Stimulated activated CD4-positive, alpha-beta T cell treated with anti-CD3 and anti-CD28 coated beads, Interleukin-4, amount 100 ng/mL, for 4 hours (primary cell): Measurements from ENCODE around the gene GAD2.

ENCODE experiments used
- DNase-seq, 2 experiments: peaks; one replicate each; pipeline ENCODE4 v3.0.0-alpha.2; 2020

GAD2 gene

GRCh38 chr10:26216585-26217395, at the start of gene GAD2:
GAD2 (plus strand) TSS chr10:26216774; CDS start chr10:26216810, 36 bp downstream.
- DNase-seq, result no peak

DNA sequence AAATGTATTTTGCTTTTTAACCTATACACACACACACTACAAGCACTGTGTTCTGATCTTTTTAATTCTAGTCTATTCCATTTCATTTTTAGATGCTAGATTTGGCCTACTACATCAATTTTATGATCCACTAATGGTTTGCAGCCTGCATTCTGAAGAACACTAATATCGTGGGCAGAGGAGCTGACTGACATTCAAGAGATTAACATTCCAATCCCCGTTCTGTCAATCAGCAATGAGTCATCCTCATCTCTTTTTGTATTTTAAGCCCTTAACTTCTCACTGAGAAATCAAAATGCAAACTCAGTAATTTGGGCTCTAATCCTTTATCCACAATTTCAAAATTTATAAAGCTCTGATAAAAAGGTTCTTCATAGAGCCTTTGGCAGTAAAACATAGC, 47.1 kb upstream of the GAD2 start:
- no peak for DNase-seq

- no peak for DNase-seq
Observed at GRCh38 chr10:26172131-26172530, 44.4 kb upstream of the GAD2 start.

DNA sequence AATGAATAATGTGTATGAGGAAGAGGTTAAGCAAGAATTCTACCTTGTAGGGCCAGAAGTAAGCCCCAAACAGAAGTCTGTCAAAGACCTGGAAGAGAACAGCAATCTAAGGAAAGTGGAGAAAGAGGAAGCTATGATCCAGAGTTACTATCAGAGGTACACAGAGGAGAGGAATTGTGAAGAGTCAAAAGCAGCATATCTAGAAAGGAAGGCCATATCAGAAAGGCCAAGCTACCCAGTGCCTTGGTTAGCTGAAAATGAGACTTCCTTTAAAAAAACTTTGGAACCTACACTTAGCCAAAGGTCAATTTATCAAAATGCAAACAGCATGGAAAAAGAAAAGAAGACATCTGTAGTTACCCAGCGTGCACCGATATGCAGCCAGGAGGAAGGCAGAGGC, 42.7 kb upstream of the GAD2 start:
- DNase-seq, result no peak

DNA sequence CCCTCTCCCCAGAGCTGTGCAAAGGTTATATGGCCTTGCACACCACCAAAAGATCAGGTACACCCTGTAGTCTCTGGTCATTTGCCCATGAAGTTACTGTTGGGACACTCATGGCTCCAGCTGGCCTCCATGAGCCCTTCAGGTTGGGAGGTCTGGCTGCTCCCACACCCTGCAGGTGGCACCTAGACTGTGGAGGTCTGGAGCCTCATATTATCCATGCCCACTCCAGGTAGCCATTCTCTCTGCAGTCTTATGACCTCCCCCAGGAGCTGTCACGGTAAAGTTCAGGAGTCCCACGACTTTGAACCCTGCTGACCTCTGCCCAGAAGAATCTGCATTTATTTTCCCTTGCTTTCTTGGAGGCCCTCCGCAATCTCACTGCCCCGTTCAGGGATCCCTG, 39.2 kb upstream of the GAD2 start:
- no peak for DNase-seq

DNA sequence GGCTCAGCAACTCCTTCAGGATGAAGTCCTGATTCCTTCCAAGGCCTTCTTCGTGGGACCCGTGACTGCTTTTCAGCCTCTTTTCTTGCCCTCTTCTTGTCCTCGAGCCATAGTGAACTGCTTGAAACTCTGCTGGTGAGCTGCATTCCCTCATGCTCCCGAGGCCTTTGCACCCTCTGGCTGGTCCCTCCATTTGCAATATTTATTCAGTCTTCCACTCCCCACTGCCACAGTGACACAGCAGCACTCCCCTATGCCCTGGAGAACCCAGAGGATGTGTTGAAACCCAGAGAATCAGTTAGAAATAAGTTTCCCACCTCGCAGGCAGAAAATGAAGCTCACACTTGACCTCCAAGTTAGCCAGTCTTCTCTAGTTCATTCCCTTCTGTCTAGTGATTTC, 22.3 kb upstream of the GAD2 start:
- no peak for DNase-seq

DNA sequence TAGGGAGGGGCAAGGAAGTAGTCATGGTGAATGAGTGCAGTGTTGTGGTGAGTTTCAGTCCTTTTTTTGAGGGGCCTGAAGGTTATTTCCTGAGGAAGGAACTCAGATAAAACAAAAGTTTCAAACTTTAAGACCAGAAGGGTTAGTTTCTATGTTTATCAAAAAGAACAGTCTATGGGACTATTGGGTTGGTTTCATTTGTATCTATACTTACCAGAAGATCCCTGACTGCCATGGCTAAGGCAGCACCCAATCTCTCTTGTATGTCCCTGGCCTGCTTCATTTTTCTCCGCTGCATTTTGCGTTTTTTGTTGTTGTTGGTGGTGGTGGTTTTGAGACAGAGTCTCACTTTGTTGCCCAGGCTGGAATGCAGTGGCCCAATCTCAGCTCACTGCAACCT, 19.3 kb upstream of the GAD2 start:
- DNase-seq, result no peak

GRCh38 chr10:26198119-26198518, 18.5 kb upstream of the GAD2 start:
- DNase-seq, result no peak

GRCh38 chr10:26199841-26200240, 16.7 kb upstream of the GAD2 start:
- no peak for DNase-seq

- no peak for DNase-seq
Observed at GRCh38 chr10:26205223-26205622, 11.4 kb upstream of the GAD2 start.

DNA sequence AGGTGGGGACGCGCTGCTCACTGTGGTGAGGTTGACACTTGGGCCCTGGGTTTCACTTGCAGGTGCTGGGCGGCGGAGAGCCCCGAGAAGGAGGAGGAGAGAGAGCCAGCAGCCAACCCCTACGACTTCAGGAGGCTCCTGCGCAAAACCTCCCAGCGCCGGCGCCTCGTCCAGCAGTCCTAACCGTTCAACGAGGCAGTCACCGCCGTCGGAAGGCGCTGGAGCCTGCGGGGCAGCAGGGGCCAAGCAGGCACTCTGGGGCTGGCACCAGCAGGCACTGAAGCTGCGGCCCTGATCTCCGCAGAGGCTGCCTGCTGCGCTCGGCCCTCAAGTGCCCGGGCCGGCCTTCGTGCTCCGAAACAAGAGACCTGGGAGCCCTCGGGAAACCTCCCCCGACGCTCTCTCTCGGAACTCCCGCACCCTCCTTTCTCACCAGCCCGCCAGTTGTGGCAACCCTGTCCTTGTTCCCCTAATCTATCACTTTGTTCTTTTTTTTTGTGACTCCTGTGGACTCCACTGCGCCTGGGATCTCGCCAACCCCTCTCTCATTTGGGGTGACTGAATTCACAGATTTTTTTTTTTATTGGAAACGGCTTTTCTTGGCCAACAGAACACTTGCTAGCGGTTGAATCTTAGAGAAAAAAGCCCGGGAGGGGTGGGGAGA, 4.7 kb upstream of the GAD2 start:
- DNase-seq, result no peak

DNA sequence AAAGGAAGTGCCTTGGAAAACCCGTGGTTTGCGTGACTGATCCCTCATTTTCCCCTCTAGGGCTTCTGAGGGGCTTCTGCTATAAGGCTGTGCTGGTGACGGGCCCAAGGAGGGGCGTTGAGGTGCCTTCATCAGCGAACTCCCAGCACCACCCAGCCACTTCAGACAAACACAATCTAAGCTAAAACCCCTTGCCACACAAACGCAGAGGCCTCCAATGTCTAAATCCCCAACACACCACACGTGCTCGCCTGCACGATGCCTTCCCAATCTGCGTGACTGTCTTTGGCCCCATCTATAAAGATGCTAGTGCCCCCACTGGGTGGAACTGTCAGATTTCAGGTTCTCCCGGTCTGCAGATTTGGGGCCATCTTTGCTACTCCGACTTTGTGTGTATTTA, 4.1 kb upstream of the GAD2 start:
- no peak for DNase-seq

DNA sequence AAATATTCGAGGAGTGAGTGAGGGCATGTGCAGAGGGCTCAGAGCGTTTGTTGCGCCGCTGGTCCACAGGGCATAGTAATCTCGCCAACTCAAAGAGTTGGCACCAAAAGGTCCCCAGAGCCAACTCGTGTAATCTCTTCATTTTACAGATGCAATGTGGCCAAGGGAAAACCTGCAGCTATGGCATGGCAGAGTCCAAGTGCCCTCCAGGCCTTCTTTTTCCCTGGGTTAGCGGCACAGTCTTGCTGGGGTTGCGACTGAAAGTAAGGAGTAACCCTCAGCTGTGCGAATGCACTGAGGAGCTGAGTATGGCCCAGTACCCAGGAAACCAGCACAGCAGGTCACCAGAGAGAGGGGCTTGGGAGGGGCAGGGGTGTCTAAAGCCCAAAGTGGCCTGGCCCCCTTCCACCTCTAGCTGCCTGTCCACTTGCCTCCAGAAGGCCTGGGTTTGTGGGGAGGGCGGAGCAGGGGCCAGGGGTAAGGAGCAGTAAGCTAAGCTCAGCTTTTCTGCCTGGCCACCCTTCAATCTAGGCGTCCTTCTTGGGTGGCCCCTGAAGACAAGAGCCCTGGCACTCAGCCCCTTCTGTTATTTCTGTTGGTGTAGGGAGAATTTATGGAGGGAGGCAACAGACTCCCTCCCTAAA, 3.3 kb upstream of the GAD2 start:
- no peak for DNase-seq

GRCh38 chr10:26214004-26214403, 2.6 kb upstream of the GAD2 start:
- no peak for DNase-seq

DNA sequence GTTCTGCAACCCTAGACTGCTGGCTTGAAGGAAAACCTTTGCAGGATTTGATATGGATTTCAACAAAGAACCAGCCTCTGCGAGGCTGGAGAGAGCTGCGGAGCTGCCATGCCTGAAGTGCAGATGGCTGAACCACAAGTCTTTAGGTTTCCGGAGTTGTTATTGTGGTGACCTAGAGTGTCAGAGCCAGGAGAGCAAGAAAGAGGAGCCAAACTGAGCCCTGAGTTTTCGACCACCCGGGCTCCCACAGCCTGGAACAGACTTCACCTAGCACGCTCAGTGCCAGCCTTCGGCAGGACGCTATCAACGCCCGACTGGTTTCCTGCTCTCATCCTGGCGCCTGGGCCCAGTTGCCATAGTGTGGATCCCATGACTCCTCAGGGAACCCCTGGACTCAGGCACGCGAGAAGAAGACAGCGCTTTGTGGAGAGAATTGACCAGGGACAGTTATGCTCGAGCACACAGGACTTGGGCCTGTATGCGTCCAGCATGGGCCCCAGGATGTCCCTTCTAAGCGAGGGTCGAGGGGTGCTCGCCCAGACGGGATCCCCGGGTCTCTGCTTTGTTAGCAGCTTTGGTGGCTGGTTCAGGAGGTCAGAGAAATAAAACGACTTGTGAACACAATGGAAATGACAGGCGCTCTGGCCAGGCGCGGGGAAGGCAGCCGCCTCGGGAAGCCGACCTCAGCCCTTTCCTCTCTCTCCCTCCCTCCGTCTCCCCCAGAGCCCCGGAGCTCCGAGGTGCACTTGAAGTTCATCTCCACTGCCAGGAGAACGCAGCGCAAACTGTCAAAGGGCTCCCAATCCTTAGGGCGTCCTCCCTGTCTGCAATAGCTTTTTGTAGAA, 1.8 kb upstream of the GAD2 start:
- DNase-seq, result no peak

GRCh38 chr10:26215396-26215934, 1.1 kb upstream of the GAD2 start:
- no peak for DNase-seq

DNA sequence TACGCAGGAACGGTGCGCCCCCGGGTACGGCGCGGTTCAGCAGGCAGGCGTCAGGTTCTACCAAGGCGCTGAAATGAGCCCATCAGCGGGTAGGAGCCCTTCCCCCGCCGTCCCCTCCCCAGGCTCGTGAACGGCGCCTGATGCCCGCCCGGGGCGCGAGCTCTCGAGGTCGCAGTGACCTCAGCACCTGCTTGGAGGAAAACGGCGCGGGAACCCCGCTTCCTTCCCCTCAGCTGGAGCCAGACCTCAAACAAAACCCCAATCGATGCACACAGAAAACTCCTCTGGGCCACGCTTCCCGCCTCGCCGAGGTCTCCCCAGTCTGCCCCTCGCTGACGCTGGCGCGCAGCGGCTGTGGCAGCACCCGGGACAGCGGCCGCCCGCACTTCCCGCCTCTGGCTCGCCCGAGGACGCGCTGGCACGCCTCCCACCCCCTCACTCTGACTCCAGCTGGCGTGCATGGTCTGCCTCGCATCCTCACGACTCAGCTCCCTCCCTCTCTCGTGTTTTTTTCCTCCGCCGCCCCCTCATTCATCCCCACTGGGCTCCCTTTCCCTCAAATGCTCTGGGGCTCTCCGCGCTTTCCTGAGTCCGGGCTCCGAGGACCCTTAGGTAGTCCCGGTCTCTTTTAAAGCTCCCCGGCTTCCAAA, 514 bp upstream of the GAD2 start:
- DNase-seq, result peak in 1 of 2 experiments; percentile 23

GRCh38 chr10:26217396-26218086, 967 bp downstream of the GAD2 start:
- no peak for DNase-seq

DNA sequence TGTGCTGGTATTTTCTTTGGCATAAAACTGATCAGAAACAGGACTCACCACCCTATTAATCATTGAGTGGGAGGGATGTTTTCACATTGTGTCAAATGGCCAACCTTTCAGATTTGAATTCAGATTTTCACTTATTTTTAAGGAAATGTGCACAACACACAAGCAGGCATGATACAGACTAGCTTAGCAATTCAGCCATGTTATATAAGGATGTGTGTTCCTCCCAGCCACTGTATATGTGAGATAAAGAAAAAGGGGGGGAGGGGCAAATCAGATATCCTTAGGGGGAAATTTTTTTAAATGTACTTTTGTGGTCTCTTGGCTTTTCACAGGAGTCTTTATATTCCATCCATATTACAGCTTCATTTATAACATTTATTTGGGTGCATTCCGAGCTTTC, 3.1 kb downstream of the GAD2 start:
- no peak for DNase-seq

- no peak for DNase-seq
Observed at GRCh38 chr10:26220901-26221300, 4.3 kb downstream of the GAD2 start.

GRCh38 chr10:26221541-26221940, 5.0 kb downstream of the GAD2 start:
- no peak for DNase-seq

DNA sequence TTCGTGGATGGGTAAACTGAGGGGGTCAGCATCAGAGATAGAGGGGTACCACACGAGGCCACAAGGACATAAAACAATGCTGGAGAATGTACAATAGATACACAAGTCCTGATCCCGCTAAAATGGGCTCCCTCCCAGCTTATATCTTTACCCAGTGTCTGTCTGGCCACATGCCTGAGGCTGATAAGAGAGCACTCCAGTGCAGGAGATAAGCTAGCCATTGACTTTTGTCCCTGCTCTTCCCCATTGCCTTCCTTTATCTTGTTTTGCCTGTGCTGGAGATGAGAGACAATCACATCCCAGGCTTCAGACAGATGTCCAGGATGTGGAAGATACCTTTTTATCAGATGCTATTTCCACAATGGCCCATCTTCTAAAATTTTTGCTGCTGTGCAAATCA, 6.0 kb downstream of the GAD2 start:
- DNase-seq, result no peak
